ENCODE data around the gene HOXA13. TPM values are rescaled to one million over a fixed set of nuclear protein-coding genes. Genes with fewer than 3 reads are reported as not detected.

The HOXA13 gene
- total and polyA plus RNA-seq, 11 donors: not detected

DNA sequence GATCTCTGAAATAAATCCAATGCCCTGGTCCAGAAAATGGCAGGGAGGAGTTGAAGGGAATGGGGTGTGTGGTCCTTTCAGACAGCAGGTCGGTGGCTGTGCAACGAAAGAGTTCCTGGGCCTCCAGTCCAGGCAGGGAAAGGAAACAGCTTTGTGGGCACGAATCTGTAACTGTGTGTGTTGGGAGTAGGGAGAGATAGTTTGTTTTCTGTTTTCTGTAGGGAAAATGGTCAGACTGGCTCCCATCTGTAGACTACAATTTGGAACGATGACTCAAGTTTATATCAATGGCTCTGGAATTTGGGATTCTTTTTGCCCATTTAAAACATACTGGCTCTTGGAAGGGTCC lies 32.0 kb downstream of the HOXA13 start:
- Histone ChIP-seq H3K36me3 (no peaks in the 10 kb centered on the region), H3K27ac (peak overlapping the region in 1 of 12 donors; percentile 91), H3K4me1 (peaks cover 0 to 58% (median 11%) of the 10 kb centered on the region in 12 donors), H3K4me3 (no peak overlapping the region), H3K9me3 (no peaks in the 10 kb centered on the region), H3K27me3 (peaks cover 87 to 100% (median 99%) of the 10 kb centered on the region in 9 donors)
- no peak for ATAC-seq
- TF ChIP-seq, protein P1, sequence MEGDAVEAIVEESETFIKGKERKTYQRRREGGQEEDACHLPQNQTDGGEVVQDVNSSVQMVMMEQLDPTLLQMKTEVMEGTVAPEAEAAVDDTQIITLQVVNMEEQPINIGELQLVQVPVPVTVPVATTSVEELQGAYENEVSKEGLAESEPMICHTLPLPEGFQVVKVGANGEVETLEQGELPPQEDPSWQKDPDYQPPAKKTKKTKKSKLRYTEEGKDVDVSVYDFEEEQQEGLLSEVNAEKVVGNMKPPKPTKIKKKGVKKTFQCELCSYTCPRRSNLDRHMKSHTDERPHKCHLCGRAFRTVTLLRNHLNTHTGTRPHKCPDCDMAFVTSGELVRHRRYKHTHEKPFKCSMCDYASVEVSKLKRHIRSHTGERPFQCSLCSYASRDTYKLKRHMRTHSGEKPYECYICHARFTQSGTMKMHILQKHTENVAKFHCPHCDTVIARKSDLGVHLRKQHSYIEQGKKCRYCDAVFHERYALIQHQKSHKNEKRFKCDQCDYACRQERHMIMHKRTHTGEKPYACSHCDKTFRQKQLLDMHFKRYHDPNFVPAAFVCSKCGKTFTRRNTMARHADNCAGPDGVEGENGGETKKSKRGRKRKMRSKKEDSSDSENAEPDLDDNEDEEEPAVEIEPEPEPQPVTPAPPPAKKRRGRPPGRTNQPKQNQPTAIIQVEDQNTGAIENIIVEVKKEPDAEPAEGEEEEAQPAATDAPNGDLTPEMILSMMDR (IDR thresholded peaks at IDR 0.05): no peak
- TF ChIP-seq POLR2A (IDR thresholded peaks at IDR 0.05): no peak
- WGBS, 4 donors: 18 to 31% (median 26%) methylated on average over 4 of the region's 4 CpGs
- no peak for DNase-seq
- intact Hi-C loops (cut with DNase I): loop anchor here in 7 of 10 donors (10.0 kb wide), 6 partner anchors 803 to 1313 kb away; no protein-coding TSS in a partner anchor

DNA sequence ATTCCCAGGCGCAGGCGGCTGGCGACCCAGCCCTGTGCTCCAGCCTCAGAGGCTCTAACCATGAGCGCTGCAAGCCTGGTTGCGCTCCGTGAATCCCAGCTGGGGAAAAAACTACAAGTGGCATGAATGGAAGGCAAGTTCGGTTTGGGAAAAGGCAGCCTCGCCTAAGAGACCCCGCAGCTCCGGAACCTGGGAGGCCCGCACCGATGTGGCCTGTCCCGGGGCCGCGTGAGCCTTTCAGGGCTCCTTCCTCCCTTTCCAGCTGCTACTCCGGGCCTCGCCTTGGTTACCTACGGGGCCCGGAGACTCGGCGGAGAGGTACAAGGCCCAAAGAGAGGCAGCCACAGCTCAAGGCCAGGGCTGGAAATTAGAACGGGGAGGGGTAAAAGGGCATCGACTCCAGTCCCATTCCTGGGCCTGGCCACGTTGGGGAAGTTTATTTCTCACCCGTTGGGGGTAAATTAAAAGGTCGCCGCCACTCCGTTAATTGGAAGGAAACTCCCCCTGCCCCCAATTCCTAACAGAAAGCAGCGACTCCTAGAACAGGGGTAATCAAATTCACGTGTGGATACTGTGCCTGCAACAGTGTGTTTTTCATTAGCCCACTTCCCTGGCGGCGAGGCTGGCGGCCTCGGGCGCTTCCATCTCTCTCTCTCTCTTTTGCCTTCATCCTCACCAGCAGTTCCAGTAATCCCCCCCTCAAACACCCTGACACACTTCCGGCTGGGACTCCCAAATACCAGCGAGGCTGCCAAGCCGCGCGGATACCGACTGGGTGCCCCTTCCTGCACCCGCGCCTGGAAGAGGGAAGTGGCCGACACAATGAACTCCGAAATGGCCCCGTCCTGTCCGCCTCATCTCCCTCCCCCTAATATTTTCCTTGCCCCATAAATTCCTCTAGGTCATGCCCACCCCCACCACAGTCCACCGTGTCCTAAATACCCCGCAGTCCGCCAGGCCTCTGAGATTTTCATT lies 33.1 kb downstream of the HOXA13 start:
- ATAC-seq: no peak
- no peaks in the 10 kb centered on the region for H3K36me3 ChIP-seq
- DNase-seq: peak in 2 of 5 donors; percentile 16 to 62
- TF ChIP-seq, protein P1 (IDR thresholded peaks at IDR 0.05): no peak
- TF ChIP-seq POLR2A (IDR thresholded peaks at IDR 0.05): no peak
- H3K27ac ChIP-seq: peak overlapping the region in 1 of 12 donors; percentile 91
- peaks cover 0 to 49% (median 7%) of the 10 kb centered on the region in 12 donors for H3K4me1 ChIP-seq
- peak overlapping the region in 2 of 12 donors; percentile 17 to 51 for H3K4me3 ChIP-seq
- H3K27me3 ChIP-seq: peaks cover 82 to 100% (median 99%) of the 10 kb centered on the region in 9 donors
- 4 to 9% (median 6%) methylated on average over 43 to 50 of the region's 50 CpGs for WGBS, 4 donors
- H3K9me3 ChIP-seq: no peaks in the 10 kb centered on the region
- intact Hi-C loops (cut with DNase I): loop anchor here in 7 of 10 donors (10.0 kb wide), 6 partner anchors 802 to 1312 kb away; no protein-coding TSS in a partner anchor

DNA sequence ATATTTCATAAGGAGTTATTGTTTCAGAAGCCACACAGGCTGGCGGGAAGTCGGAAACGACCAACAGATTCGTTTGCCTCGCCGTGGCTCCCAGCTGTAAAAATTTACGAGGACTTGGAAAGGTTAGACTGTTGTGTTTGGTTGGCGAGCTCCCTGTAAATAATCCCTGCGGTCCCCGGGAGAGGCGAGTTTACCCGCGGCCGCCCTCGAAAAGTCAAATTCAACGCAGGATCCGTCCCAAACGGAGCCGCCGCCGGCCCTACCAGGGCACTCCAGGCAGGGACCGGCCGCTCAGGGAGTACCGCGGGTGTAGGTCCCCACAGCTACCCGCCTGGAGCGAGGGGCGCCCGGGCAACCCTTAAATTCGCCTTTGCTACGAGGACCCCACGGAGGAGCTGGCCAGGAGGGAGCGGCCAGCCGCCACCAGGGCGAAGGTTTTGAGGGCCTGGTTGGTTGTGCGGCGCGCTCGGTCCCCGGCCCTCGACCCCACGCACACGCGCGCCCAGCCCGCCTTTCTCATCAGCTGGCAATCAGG lies 33.8 kb downstream of the HOXA13 start:
- TF ChIP-seq POLR2A (IDR thresholded peaks at IDR 0.05): no peak
- TF ChIP-seq, protein P1 (IDR thresholded peaks at IDR 0.05): no peak
- WGBS, 4 donors: 5 to 8% (median 7%) methylated on average over 21 to 46 of the region's 46 CpGs
- no peaks in the 10 kb centered on the region for H3K36me3 ChIP-seq
- DNase-seq (peak in 1 of 5 donors; percentile 6), ATAC-seq (no peak)
- H3K27me3 ChIP-seq: peaks cover 76 to 100% (median 99%) of the 10 kb centered on the region in 9 donors
- H3K4me1 ChIP-seq: peaks cover 0 to 53% (median 12%) of the 10 kb centered on the region in 12 donors
- H3K9me3 ChIP-seq: no peaks in the 10 kb centered on the region
- intact Hi-C loops (cut with DNase I): loop anchor here in 7 of 10 donors (10.0 kb wide), 6 partner anchors 801 to 1311 kb away; no protein-coding TSS in a partner anchor
- H3K4me3 ChIP-seq: peak overlapping the region in 7 of 12 donors; percentile 4 to 51 (median 7)
- H3K27ac ChIP-seq: peak overlapping the region in 1 of 12 donors; percentile 91

All from heart left ventricle (tissue), 16 donors.